AG09319 (cell line): ENCODE data around the gene ACOXL.

ENCODE experiments used
- DNase-seq: peaks from one replicate; pipeline ENCODE4 v3.0.0-alpha.2; 2010; ENCODE audit warnings: low read depth; ENCODE audit errors: extremely low read depth
- TF ChIP-seq, protein P1 (sequence below): IDR thresholded peaks from 2 replicates; pipeline ENCODE4 v1.5.1; 2011; ENCODE audit warnings: low read depth, mild to moderate bottlenecking, inconsistent platforms, low read length, moderate library complexity

ACOXL gene

DNA sequence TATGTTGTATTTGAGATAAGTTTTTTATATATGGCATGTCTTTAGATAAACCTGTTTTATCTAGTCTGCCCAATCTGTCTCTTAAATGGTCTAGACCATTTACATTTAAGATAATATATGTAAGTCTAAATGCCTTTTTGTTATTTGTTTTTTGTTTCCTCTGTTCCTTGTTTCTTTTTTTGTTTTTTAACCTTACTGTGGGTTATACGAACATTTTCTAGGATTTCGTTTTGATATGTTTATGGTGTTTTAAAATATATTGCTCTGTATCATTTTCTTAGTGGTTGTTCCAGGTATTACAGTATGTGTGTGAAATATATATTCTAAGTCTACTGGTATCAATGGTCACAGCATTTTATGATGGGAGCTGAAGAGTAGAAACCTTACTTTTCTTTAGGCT lies 401.7 kb downstream of the ACOXL start:
- TF ChIP-seq, protein P1, sequence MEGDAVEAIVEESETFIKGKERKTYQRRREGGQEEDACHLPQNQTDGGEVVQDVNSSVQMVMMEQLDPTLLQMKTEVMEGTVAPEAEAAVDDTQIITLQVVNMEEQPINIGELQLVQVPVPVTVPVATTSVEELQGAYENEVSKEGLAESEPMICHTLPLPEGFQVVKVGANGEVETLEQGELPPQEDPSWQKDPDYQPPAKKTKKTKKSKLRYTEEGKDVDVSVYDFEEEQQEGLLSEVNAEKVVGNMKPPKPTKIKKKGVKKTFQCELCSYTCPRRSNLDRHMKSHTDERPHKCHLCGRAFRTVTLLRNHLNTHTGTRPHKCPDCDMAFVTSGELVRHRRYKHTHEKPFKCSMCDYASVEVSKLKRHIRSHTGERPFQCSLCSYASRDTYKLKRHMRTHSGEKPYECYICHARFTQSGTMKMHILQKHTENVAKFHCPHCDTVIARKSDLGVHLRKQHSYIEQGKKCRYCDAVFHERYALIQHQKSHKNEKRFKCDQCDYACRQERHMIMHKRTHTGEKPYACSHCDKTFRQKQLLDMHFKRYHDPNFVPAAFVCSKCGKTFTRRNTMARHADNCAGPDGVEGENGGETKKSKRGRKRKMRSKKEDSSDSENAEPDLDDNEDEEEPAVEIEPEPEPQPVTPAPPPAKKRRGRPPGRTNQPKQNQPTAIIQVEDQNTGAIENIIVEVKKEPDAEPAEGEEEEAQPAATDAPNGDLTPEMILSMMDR, result no peak
- DNase-seq, result no peak

DNA sequence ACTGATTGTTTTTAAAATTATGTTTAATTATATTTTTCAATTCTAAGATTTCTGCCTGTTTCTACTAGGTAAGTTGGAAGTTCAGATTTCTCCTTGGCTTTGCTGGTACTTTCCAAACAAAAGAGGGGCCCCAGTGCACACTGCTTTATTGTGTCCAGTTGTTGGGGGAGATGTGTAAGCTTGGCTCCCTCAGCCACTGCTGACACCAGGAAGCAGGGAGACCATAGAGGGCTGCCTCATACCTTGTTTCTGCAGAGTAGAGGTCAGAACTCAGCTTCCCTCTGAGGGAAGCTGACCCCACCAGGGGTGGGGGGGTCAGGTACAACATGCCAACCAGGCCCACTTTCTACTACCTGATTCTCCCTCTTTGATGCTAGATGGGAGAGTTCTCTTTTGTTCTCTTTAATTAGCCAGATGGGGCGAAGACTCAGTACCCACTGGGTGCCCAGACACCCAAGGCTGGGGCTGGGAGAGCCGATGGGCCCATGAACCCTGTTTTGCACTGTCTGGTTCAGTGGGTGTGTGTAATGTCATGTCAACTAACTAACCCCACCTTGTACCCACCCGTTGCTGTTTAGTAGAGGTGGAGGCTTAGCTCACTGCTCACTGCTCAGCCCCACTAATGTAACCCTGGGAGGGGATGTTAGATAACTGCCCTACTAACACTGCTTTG lies 403.0 kb downstream of the ACOXL start:
- TF ChIP-seq, protein P1, result no peak
- no peak for DNase-seq

DNA sequence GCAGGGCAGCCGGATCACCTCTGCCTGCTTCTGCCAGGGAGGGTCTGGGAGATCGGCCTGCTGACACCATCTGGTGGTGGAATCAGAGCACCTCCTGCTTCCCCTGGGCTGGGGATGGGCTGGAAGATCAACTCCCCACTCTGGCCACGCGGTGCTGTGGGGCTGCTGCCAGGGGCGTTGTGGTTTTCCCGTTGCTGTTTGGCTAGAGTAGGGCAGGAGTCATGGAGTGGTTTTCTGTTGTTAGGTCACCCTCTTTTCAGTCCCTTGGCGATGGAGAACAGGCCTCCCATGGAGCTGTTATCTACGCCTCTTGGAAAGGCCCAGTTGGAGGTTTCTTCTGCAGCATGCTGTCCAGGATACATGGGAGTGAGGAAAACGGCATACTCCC lies 403.5 kb downstream of the ACOXL start:
- TF ChIP-seq, protein P1, result peak; percentile 3

DNA sequence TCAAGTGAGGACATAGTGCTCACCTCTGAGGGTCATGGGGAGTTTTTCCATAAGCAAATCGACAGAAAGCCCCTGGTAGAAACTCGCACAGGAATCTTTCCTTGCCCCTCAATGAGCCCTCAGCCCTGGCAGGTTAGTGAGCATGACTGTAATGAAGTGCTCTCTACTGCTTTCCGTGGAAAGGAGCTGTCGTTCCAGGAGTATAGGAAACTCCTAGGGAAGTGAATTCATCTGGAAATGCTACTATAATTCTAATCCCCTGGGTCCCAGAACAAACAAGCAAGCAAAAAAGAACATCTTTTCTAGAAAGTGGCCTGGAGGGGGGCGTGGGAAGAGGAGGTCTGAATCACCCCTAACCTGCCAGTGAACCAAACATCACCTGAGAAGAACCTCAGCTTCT lies 406.5 kb downstream of the ACOXL start:
- no peak for DNase-seq
- TF ChIP-seq, protein P1, result no peak

More for the DNA sequence above, 403.5 kb downstream of the ACOXL start:
- no peak for DNase-seq

DNA sequence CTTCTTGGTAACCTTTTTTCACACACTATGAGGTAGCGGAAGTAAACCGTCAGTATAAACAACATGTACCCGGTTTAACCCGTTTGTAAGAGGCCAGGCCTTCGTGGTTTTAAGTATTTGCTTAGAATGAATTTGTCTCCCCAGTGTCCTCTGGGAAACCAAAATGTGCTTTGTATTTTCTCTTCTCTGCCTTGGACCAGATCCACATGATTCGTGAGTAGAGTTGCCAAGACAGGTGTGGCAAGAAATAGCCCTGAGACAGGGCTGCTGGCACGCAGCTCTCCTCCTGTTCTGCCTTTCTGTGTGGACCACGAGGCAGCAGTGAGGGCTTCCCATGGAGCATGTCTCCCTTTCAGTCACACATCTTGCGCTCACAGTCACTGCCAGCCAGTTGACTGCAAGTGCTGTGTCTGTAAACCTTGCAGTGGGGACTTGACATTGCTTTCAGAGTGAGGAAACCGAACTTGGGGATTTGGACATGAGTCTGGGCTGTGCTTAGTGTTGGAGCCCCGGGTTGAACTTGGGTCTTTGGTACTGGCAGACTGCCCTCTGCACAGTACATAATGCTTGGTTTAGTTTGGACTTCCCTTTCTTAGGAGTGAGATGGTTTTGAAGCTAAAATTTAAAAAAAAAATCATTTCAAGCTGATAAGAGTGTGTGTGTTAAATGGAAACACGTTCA lies 407.4 kb downstream of the ACOXL start:
- DNase-seq, result no peak
- TF ChIP-seq, protein P1, result no peak

DNA sequence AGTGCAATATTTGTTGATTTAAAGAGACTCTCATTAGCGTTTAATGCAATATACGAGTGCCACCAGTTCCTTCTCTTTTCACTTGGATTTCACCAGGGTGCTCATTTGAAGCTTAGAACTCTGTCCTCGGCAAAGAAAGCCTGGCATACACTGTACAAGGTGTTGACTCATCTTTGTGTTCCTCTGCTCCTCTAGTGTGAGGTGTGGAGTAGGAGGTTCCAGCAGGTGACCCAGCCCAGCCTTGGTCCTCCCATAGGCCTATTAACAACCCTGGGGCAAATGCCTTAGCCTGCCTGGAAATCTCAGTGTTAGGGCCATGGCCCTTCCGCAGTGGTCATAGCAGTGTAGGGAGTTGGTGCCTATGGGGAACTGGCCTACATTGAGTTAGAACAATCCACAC lies 408.4 kb downstream of the ACOXL start:
- TF ChIP-seq, protein P1, result no peak
- no peak for DNase-seq

DNA sequence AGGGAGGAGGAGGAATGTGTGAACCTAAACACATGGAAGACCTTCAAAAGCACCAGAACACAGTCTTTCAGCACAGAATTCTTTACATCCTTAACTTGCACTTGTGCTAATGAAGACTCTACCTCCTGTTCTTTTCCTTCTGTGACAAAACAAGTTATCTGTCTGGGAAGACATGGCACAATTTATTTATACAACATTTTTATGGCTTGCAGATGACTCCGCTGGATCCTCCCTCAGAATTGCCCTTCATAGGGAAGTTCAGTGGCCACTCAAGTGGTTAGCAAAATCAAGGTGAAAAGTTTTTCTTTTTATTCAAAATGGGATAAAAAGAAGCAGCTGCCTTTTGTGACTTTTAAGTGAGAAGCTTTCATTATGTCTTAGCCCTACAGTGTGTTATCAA lies 409.7 kb downstream of the ACOXL start:
- TF ChIP-seq, protein P1, result no peak

More for the DNA sequence above, 409.7 kb downstream of the ACOXL start:
- no peak for DNase-seq
